H7 (cell line): Measurements from ENCODE around the gene CHRNB2. TPM values are rescaled to one million over a fixed set of nuclear protein-coding genes. Genes with fewer than 3 reads are reported as not detected.

Source experiments
- DNase-seq: peaks from one replicate; pipeline ENCODE4 v3.0.0; 2012
- H3K27me3 ChIP-seq: 2 replicates; pipeline ENCODE4 v1.6.0; 2011; ENCODE audit warnings: mild to moderate bottlenecking, low read length; ENCODE audit not compliant: control insufficient read depth, insufficient read depth
- H3K36me3 ChIP-seq: replicated peaks from 2 replicates; pipeline ENCODE4 v1.5.1; 2011; ENCODE audit warnings: low read length; ENCODE audit not compliant: control insufficient read depth, insufficient read depth
- H3K4me3 ChIP-seq: 2 replicates; pipeline ENCODE4 v1.5.1; 2011; ENCODE audit warnings: low read depth, mild to moderate bottlenecking, control low read depth, low read length, moderate library complexity; ENCODE audit not compliant: insufficient read depth
- total RNA-seq: library from RNA; depleted of rRNA; stranded (reverse); fragments of >200 nt; shearing (Covaris generic); gene quantifications from 2 replicates; pipeline ENCODE4 v1.2.3, GENCODE V29; 2014

The CHRNB2 gene
- total RNA-seq, 1 experiment from 2014 or later, result 0.83 TPM

DNA sequence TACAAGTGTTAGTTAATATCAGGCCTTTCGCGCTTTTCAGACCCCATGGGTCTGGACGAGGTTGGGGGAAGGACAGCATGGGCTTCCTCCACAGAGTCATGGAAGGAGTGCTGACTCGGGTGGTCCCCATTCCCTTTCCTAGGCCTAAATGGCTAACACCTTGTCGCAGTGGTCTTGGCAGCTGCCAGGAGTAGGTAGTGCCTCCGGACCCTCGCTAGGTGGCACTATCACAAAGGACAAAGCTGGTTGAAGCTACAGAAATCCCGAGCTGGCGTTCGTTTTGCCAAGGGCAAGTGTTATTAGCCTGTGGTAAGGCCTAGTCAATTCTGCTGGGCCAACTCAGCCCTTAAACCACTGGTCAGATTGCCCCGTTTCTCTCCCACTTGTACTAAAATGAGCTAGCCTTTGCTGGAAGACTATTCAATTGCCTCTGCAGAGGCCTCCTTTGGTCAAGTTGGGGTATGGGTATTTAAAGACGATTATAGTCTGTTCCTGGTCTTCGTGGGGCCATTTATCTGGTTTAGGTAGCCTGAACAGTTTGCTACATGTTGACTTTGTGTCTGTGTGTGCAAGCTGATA lies 8.0 kb upstream of the CHRNB2 start:
- Histone ChIP-seq H3K4me3 (peak overlapping the region; percentile 88), H3K36me3 (peaks cover 13% of the 10 kb centered on the region), H3K27me3 (no peaks in the 10 kb centered on the region; the same call in 1 of the 2 replicates)

DNA sequence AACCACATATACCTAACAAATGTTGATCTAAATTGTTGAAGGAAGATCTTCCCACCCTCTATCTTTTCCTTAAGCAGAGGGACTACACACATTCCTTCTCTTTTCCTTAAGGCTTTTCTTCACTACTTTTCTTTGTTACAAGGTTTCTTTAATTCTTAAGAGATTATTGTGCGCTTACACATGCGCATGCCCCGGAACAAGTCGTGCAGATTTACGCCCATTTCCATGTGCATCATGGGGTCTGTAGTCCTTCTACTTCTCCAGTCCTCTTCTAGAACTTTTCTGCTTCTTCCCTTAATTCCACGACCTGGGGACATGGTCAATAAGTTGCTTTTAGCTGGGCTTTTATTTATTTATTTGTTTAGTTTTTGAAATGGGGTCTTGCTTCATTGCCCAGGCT lies 1.7 kb upstream of the CHRNB2 start:
- no peaks in the 10 kb centered on the region for H3K36me3 ChIP-seq
- H3K27me3 ChIP-seq, result peaks cover 7% of the 10 kb centered on the region; the same call in 1 of the 2 replicates
- no peak for DNase-seq
- no peak overlapping the region for H3K4me3 ChIP-seq

More for the DNA sequence above, 8.0 kb upstream of the CHRNB2 start:
- peak; percentile 87 for DNase-seq

DNA sequence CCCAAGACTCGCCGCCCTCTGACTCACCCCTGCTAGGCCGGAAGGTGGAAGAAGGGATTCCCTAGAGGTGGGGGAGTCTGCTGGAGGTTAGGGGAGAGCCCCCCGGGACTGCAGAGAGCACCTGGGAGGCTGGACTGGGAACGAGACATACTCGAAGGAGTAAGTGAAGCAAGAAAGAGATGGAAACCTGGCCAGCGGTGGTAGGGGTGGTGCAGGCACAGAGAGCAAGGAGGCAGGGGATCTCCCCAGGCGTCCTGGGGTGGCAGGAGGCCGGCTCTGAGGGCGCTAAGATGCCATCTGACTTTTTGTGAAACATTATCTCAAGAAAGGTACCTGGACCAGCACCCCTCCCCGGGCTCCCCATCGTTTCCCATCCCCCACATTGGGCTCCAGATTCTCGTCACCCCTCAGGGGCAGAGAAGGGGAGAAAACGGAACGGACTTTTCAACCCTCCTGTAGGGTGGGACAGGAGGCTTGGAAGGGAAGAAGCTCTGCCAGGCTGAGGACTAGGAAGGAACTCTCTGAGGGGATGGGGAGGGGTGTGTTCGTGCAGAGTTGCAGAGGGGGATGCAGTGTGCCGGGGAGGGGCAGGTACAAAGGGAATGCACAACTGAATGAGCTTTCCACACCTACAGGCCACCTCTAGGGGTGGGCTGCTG lies 708 bp downstream of the CHRNB2 start:
- H3K36me3 ChIP-seq, result no peaks in the 10 kb centered on the region
- peak overlapping the region; percentile 33 for H3K4me3 ChIP-seq
- DNase-seq, result no peak
- H3K27me3 ChIP-seq, result peaks cover 7% of the 10 kb centered on the region; the same call in 1 of the 2 replicates

DNA sequence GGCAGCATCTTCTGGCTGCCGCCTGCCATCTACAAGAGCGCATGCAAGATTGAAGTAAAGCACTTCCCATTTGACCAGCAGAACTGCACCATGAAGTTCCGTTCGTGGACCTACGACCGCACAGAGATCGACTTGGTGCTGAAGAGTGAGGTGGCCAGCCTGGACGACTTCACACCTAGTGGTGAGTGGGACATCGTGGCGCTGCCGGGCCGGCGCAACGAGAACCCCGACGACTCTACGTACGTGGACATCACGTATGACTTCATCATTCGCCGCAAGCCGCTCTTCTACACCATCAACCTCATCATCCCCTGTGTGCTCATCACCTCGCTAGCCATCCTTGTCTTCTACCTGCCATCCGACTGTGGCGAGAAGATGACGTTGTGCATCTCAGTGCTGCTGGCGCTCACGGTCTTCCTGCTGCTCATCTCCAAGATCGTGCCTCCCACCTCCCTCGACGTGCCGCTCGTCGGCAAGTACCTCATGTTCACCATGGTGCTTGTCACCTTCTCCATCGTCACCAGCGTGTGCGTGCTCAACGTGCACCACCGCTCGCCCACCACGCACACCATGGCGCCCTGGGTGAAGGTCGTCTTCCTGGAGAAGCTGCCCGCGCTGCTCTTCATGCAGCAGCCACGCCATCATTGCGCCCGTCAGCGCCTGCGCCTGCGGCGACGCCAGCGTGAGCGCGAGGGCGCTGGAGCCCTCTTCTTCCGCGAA lies 3.8 kb downstream of the CHRNB2 start:
- Histone ChIP-seq H3K4me3 (no peak overlapping the region), H3K27me3 (peaks cover 7% of the 10 kb centered on the region; the same call in 1 of the 2 replicates), H3K36me3 (no peaks in the 10 kb centered on the region)
- no peak for DNase-seq

DNA sequence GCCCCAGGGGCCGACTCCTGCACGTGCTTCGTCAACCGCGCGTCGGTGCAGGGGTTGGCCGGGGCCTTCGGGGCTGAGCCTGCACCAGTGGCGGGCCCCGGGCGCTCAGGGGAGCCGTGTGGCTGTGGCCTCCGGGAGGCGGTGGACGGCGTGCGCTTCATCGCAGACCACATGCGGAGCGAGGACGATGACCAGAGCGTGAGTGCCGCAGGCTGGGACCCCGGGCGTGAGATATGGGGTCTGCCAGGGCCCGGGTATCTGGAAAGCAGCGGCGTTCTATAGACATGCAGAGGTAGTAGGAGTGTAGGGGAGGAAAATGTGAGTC lies 4.3 kb downstream of the CHRNB2 start:
- H3K4me3 ChIP-seq, result no peak overlapping the region
- peaks cover 7% of the 10 kb centered on the region; the same call in 1 of the 2 replicates for H3K27me3 ChIP-seq
- DNase-seq, result peak; percentile 52

DNA sequence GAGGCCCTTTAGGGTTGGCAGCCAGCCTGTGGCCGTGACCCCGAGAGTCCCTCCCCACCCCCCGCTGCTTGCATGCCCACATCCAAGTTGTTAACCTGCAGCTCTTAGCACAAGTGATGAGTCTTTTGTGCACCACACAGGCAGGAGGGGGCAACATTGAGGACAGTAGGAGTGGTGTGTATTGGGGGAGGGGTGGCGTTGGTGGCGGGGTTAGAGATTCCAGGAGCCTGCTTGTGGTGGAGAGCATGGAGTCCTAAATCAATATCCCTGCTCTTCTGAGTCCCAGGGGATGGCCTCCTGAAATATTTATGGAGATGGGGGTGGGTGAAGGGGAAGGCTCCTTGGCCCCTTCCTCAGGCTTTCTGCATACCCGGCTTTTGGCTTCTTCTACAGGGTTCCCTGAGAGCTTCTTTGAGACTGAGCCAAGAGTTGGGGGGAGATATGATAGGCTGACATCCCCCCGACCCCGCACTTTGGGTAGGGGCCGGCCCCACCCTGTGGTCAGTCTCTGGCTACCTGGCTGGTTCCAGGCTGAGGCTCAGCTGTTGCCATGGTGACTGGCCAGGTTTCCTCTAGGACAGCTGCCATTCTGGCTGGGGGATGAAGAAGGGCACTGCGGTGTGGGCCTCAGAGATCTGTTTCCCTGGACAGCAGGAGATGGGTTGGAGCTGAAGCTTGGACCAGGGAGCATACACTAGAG lies 5.0 kb downstream of the CHRNB2 start:
- DNase-seq, result peak; percentile 72
- Histone ChIP-seq H3K4me3 (no peak overlapping the region), H3K27me3 (peaks cover 7% of the 10 kb centered on the region; the same call in 1 of the 2 replicates)

More for the DNA sequence above, 4.3 kb downstream of the CHRNB2 start:
- H3K36me3 ChIP-seq, result no peaks in the 10 kb centered on the region

DNA sequence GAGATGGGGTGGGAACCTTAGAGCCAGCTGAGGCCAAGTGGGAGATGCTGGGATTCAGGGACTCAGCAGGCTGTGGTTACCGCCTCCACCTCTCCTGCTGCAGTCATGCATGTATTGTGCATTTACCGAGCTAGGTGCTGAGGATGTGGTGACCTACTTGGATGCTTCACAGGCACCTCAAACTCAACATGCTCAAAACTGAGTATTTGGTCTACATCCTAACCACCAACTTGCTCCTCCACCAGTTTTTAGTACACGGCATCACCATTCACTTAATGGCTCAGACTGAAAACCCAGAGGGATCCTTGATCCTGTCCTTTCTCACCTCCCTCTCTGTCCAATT lies 5.6 kb downstream of the CHRNB2 start:
- peaks cover 7% of the 10 kb centered on the region; the same call in 1 of the 2 replicates for H3K27me3 ChIP-seq
- no peak for DNase-seq
- H3K4me3 ChIP-seq, result no peak overlapping the region
- peaks cover 5% of the 10 kb centered on the region for H3K36me3 ChIP-seq

More for the DNA sequence above, 5.0 kb downstream of the CHRNB2 start:
- H3K36me3 ChIP-seq, result 0 out of 2 replicates have a peak, but pooled peaks cover 2% of the 10 kb centered on the region

DNA sequence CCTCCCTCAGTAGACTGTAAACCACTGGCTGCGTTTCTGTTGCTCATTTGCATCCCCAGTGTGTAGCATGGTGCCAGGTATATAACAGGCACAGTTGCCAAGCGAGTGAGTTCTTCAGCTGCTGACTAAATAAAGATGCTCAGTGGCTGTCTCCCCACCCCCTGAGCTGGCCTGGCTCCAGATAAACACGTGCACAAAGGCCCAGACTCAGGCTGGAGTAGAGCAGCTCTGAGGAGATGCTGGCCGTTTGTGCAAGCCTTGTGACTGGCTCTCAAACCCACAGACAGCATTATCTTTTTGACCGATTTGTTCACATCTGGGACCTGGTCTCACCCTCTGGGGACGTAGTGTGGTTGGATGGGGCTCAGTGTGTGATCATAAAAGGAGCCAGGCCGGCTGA lies 7.1 kb downstream of the CHRNB2 start:
- peaks cover 18% of the 10 kb centered on the region for H3K36me3 ChIP-seq
- H3K27me3 ChIP-seq, result no peaks in the 10 kb centered on the region; the same call in 1 of the 2 replicates
- DNase-seq, result peak; percentile 41
- H3K4me3 ChIP-seq, result no peak overlapping the region

DNA sequence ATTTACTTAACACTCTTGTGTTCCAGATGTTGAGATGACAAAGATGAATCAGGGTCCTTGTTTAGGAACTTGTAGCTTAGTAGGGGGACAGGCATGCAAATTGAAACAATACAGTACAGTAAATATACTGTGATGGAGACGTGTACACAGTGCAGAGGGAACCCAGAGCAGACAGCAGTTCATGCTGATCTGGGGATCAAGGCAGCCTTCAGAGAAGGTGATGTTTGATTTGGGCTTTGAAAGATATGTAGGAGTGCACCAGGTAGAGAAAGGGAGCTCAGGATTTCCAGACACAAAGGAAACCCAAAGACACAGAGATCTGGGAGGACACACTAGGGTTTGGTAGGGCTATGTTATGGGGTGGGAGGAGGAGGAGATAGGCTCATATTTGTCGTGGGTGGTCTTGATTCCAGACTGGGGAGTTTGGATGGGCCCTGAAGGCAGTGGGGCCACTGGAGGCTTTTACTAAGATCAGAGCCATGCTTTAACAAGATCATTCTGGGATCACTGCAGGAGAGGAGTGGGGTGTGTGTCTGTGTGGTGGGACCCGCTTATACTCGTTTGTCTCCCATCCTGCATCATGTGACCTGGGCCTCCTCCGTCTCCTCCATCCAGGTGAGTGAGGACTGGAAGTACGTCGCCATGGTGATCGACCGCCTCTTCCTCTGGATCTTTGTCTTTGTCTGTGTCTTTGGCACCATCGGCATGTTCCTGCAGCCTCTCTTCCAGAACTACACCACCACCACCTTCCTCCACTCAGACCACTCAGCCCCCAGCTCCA lies 7.8 kb downstream of the CHRNB2 start:
- DNase-seq, result peak; percentile 57
- Histone ChIP-seq H3K36me3 (peaks cover 20% of the 10 kb centered on the region), H3K4me3 (no peak overlapping the region)

DNA sequence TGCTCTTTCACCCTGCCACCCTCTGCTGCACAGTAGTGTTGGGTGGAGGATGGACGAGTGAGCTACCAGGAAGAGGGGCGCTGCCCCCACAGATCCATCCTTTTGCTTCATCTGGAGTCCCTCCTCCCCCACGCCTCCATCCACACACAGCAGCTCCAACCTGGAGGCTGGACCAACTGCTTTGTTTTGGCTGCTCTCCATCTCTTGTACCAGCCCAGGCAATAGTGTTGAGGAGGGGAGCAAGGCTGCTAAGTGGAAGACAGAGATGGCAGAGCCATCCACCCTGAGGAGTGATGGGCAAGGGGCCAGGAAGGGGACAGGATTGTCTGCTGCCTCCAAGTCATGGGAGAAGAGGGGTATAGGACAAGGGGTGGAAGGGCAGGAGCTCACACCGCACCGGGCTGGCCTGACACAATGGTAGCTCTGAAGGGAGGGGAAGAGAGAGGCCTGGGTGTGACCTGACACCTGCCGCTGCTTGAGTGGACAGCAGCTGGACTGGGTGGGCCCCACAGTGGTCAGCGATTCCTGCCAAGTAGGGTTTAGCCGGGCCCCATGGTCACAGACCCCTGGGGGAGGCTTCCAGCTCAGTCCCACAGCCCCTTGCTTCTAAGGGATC lies 8.5 kb downstream of the CHRNB2 start:
- Histone ChIP-seq H3K36me3 (peaks cover 24% of the 10 kb centered on the region), H3K4me3 (no peak overlapping the region), H3K27me3 (no peaks in the 10 kb centered on the region)
- DNase-seq, result no peak

More for the DNA sequence above, 7.8 kb downstream of the CHRNB2 start:
- no peaks in the 10 kb centered on the region for H3K27me3 ChIP-seq

DNA sequence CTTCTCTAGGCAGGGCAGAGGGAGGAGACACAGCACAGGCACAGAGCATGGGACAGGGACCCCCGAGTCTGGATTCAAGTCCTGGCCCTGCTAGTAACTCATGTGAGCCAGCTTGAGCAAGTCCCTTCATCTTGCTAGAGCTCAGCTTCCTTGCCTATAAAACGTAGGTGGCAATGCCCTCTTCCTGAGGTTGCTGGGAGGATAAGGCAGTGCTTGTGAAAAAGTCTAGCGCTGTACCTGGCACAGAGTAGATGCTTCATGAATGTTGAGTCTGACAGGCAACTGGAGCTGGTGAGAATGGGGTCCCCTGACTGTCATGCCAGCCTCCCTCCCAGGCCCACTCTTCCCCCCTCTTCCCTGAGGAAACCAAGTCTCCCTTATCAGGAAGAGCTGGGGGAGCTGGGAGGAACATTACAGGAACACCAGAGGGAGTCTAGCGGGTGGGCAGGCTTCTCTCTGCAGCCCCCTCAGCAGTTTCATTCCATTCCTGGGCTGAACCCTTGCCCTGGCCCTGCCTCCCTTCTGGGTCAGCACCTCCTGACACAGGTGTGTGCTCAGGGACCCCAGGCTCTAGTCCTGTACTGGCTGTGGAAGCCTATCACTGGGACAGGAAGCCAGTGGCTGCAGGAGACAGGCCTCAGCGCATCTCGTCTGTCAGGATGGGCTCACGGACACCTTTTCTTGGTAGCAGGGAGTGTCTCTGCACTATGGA lies 9.9 kb downstream of the CHRNB2 start:
- Histone ChIP-seq H3K4me3 (no peak overlapping the region), H3K27me3 (no peaks in the 10 kb centered on the region), H3K36me3 (peaks cover 29% of the 10 kb centered on the region)
- DNase-seq, result no peak

DNA sequence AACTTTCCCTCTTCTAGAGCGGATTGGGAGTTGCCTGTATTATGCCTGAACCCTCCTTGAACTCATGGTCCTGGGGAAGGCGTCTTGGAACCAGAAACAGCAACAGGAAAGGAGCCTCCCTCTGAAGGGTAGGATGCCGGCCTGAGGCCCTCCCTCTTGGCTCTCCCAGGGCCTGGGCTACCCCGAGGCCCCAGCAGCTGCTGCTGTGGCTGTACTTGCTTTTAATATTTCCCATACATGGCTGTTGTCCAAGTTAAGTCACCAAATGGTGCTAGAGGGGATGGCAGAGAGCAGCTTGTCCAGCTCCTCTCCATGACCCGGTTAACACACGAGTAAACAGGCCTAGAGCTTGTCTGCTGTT lies 10.5 kb downstream of the CHRNB2 start:
- no peak for DNase-seq
- peaks cover 34% of the 10 kb centered on the region for H3K36me3 ChIP-seq
- H3K27me3 ChIP-seq, result no peaks in the 10 kb centered on the region
- H3K4me3 ChIP-seq, result no peak overlapping the region

DNA sequence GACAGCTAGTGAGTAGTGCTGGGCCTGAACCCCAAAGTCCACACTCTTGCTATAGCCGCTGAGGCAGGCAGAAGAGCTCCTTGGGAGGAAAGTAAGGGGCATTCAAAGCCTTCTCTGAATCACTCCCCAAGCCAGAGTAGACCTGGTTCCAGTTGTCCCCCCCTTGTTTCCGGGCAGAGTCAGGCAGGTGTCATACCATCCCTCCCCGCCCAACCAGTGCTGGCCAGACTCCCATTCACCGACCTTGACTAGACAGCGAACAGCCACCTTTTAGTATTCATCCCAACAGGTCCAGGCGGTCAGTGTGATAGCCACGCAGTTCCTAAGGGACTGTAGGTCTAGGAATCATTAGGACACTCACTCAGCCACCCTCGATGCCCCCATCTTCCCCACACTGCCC lies 11.8 kb downstream of the CHRNB2 start:
- Histone ChIP-seq H3K36me3 (peaks cover 46% of the 10 kb centered on the region), H3K27me3 (no peaks in the 10 kb centered on the region), H3K4me3 (no peak overlapping the region)
- DNase-seq, result no peak
